OCI-LY3 (cell line): ENCODE data around the gene OR10A3.

Experiments used
- H2AFZ ChIP-seq: fragments of 200-600, 300-600 bp; shearing (Covaris generic); 2 replicates; pipeline ENCODE4 v1.6.0; 2014; ENCODE audit warnings: antibody characterized with exemption, low read depth, low read length
- H3K27ac ChIP-seq: fragments of 200-600, 300-600 bp; sonication (generic); 2 replicates; pipeline ENCODE4 v1.5.1; 2014; ENCODE audit warnings: mild to moderate bottlenecking, low read length, moderate library complexity, mixed read lengths
- H3K27me3 ChIP-seq: fragments of 200-600, 300-600 bp; sonication (generic); 2 replicates; pipeline ENCODE4 v1.6.1; 2014; ENCODE audit warnings: low read depth, low read length, mixed read lengths
- H3K36me3 ChIP-seq: fragments of 200-600, 300-600 bp; sonication (generic); replicated peaks from 2 replicates; pipeline ENCODE3; 2014; ENCODE audit warnings: low read depth, low read length, mixed read lengths
- H3K4me1 ChIP-seq: fragments of 300-600, 200-600 bp; sonication (generic); 2 replicates; pipeline ENCODE4 v1.6.1; 2014; ENCODE audit warnings: low read length, mixed read lengths
- H3K4me2 ChIP-seq: fragments of 200-600, 300-600 bp; sonication (generic); 2 replicates; pipeline ENCODE4 v1.6.1; 2014; ENCODE audit warnings: low read length, mixed read lengths
- H3K4me3 ChIP-seq: fragments of 300-600, 200-600 bp; sonication (generic); 2 replicates; pipeline ENCODE4 v1.5.1; 2014; ENCODE audit warnings: antibody characterized with exemption, mild to moderate bottlenecking, low read length, moderate library complexity
- H3K79me2 ChIP-seq: fragments of 300-600, 200-600 bp; shearing (Covaris generic); 2 replicates; pipeline ENCODE4 v1.6.1; 2014; ENCODE audit warnings: mild to moderate bottlenecking, low read length, mixed read lengths
- H3K9ac ChIP-seq: fragments of 300-600, 200-600 bp; shearing (Covaris generic); 2 replicates; pipeline ENCODE4 v1.6.0; 2014; ENCODE audit warnings: mild to moderate bottlenecking, low read length, moderate library complexity
- H3K9me3 ChIP-seq: fragments of 200-600, 300-600 bp; shearing (Covaris generic); 2 replicates; pipeline ENCODE4 v1.6.1; 2014; ENCODE audit warnings: low read length, mixed read lengths; ENCODE audit not compliant: insufficient read depth
- H4K20me1 ChIP-seq: fragments of 200-600, 300-600 bp; sonication (generic); 2 replicates; pipeline ENCODE4 v1.6.1; 2016; ENCODE audit warnings: low read length, mixed read lengths; ENCODE audit not compliant: insufficient read depth
- CTCF ChIP-seq: fragments of 200-600, 300-600 bp; sonication (generic); IDR thresholded peaks from 2 replicates; pipeline ENCODE4 v1.5.1; 2014; ENCODE audit warnings: antibody characterized with exemption, low read length, low read depth
- EZH2phosphoT487 ChIP-seq: fragments of 200-600 bp; shearing (Covaris generic); IDR thresholded peaks from 2 replicates; pipeline ENCODE4 v1.6.1; 2018; ENCODE audit warnings: antibody characterized with exemption, mixed run types, low read depth

OR10A3 gene

GRCh38 chr11:7964261-7964660 lies 22.8 kb upstream of the OR10A3 start:
- Histone ChIP-seq H3K9ac (no peak overlapping the region), H3K9me3 (no peaks in the 10 kb centered on the region), H3K79me2 (no peaks in the 10 kb centered on the region), H2AFZ (no peak overlapping the region), H3K27ac (no peak overlapping the region), H3K36me3 (no peaks in the 10 kb centered on the region), H3K4me2 (peak overlapping the region; percentile 32; the same call in 1 of the 2 replicates), H3K4me1 (peaks cover 17% of the 10 kb centered on the region), H3K27me3 (peaks cover 5% of the 10 kb centered on the region; the same call in 1 of the 2 replicates), H3K4me3 (no peak overlapping the region), H4K20me1 (no peaks in the 10 kb centered on the region)
- TF ChIP-seq EZH2phosphoT487, result no peak
- no peak for TF ChIP-seq CTCF

- Histone ChIP-seq H3K27me3 (peaks cover 6% of the 10 kb centered on the region; the same call in 1 of the 2 replicates), H3K36me3 (no peaks in the 10 kb centered on the region), H3K4me2 (no peak overlapping the region), H3K4me1 (no peaks in the 10 kb centered on the region), H3K9me3 (no peaks in the 10 kb centered on the region), H4K20me1 (no peaks in the 10 kb centered on the region), H3K9ac (no peak overlapping the region), H3K27ac (no peak overlapping the region), H2AFZ (no peak overlapping the region), H3K4me3 (no peak overlapping the region), H3K79me2 (no peaks in the 10 kb centered on the region)
- TF ChIP-seq CTCF (no peak), EZH2phosphoT487 (no peak)
Measured at GRCh38 chr11:7955191-7955590, 13.7 kb upstream of the OR10A3 start.

- no peaks in the 10 kb centered on the region for H3K79me2 ChIP-seq
- no peaks in the 10 kb centered on the region for H3K9me3 ChIP-seq
- H3K27ac ChIP-seq, result no peak overlapping the region
- H3K4me2 ChIP-seq, result no peak overlapping the region
- no peaks in the 10 kb centered on the region for H4K20me1 ChIP-seq
- H3K4me3 ChIP-seq, result no peak overlapping the region
- peaks cover 21% of the 10 kb centered on the region for H3K27me3 ChIP-seq
- H3K4me1 ChIP-seq, result no peaks in the 10 kb centered on the region
- TF ChIP-seq CTCF (no peak), EZH2phosphoT487 (no peak)
- no peak overlapping the region for H3K9ac ChIP-seq
- H2AFZ ChIP-seq, result no peak overlapping the region
- H3K36me3 ChIP-seq, result no peaks in the 10 kb centered on the region
Measured at GRCh38 chr11:7949934-7950333, 8.4 kb upstream of the OR10A3 start.

GRCh38 chr11:7944123-7944522 lies 2.6 kb upstream of the OR10A3 start:
- no peaks in the 10 kb centered on the region for H3K79me2 ChIP-seq
- H3K9ac ChIP-seq, result no peak overlapping the region
- H3K4me1 ChIP-seq, result no peaks in the 10 kb centered on the region
- H3K4me2 ChIP-seq, result no peak overlapping the region
- no peak overlapping the region for H3K4me3 ChIP-seq
- TF ChIP-seq EZH2phosphoT487 (no peak), CTCF (no peak)
- peaks cover 21% of the 10 kb centered on the region for H3K27me3 ChIP-seq
- H2AFZ ChIP-seq, result no peak overlapping the region
- H4K20me1 ChIP-seq, result no peaks in the 10 kb centered on the region
- no peaks in the 10 kb centered on the region for H3K36me3 ChIP-seq
- H3K9me3 ChIP-seq, result peaks cover 12% of the 10 kb centered on the region
- no peak overlapping the region for H3K27ac ChIP-seq
